Stimulated activated CD8-positive, alpha-beta memory T cell treated with anti-CD3 and anti-CD28 coated beads, Interleukin-12 subunit alpha, Interleukin-12 subunit beta, amount 100 ng/mL, for 4 hours (primary cell): ENCODE results near the gene STK11.

Experiments
- DNase-seq: peaks from one replicate; pipeline ENCODE4 v3.0.0-alpha.2; 2020; ENCODE audit warnings: low read depth

The STK11 gene

DNA sequence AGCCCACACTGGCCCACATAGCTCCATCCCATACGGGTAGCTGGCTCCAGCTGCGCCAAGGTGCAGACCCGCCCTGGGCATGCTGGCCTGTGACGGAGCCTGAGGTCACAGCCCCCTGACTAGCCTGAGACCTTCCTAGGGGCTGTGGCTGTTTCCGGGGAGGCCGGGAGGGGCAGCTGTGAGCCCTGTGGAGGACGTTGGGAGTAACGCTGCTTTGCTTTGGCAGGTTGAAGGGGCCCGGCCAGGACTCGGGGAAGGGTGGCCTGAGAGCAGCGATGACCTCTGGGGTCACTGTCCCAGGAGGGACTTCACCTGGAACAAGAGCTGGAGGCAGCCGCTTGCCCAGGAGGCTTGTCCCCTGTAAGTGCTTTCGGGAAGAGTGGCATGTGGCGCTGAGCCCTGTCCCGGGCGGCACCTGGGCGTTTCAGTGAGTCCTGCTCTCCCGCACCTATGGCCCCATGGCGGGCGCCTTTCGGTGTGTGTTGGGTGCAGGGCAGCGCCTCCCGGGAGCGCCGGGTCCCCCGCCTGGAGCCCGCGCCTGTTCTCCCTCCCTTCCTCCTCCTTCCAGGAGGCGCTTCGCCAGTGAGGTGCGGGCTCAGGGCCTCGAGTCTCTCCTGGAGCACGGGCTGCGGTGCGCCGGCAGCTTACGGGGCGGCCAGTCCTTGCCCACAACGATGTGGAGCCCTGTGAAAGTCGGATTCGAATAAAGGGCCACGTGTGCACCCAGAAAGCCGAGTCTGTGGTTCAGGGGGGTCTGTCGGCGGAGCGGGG, 68.7 kb downstream of the STK11 start:
- DNase-seq = no peak

- DNase-seq = no peak
Measured at GRCh38 chr19:1274852-1275259, 69.3 kb downstream of the STK11 start.

DNA sequence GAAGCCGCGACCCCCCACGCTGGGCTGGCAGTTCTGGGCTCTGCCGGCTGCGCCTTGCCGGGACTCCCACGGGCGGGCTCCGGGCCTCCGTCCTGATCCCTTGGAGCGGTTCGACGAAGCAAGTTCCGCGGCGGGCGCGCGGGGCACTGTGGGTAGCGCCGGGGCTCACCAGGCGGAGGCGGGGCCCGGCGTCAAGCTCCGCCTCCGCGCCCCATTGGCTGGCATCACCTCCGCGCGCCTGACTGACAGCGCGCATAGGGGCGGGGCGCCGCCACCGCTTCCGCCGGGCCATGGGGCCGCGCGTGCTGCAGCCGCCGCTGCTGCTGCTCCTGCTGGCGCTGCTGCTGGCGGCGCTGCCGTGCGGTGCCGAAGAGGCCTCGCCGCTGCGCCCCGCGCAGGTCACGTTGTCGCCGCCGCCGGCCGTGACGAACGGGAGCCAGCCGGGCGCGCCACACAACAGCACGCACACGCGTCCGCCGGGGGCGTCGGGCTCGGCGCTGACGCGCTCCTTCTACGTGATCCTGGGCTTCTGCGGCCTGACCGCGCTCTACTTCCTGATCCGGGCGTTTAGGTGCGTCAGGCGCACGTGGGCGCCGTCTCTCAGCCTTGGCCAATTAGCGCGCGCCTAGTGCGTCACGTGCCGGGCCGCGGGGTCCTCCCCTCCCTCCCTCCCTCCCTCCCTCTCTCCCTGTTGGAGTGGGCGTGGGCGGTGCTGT, 69.8 kb downstream of the STK11 start, which contains the start of gene FAM174C:
TSS of gene FAM174C (plus strand) at position 271 of the 716 bp plus-strand sequence. CDS start at position 291, 20 bp downstream.
- DNase-seq = peak; percentile 96

DNA sequence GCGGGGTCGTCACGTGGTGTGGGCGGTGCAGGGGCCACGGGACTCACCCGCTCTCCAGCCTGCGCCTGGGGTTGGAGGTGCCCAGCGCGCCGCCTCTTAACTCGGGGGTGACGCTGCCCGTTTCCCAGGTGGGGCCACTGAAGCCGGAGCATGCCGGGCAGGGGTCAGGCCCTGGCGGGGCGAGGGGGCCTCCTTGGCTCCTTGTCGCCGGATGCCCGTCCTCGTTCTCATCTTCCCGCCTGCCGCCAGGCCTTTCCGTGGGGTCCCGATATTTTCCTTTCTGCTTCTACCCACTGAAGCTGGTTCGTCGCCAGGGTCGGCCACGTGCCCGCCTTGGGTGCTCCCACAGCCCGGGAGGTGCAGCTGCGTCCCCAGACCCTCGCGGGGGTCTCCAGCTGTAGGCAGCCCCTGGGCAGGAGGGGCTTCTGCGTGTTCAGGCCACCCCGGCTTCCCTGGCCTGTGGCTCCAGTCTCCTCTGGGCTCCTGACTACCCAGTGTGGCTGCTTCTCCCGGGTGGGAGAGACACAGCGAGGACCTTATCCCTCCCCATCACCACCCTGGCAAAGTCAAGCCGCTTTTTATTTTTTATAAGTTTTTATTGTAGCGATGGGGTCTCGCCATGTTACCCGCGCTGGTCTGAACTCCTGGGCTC, 70.5 kb downstream of the STK11 start:
- DNase-seq = no peak

- no peak for DNase-seq
Measured at GRCh38 chr19:1276628-1277022, 71.0 kb downstream of the STK11 start.

- DNase-seq = no peak
Measured at GRCh38 chr19:1277061-1277460, 71.5 kb downstream of the STK11 start.
